ENCODE results near the gene MRPL2.

GRCh38 chr6:43037706-43038105, 21.5 kb downstream of the MRPL2 start:
- TF ChIP-seq CTCF (IDR thresholded peaks at IDR 0.05; ENCODE audit: insufficient read depth, low read depth, low read length) (no peak), EZH2 (IDR thresholded peaks at IDR 0.05; ENCODE audit: insufficient read depth, low read length) (no peak)
